ENCODE results near the gene BRME1. TPM values are rescaled to one million over a fixed set of nuclear protein-coding genes. Genes with fewer than 3 reads are reported as not detected.
A peak's percentile ranks its signal among the peaks of the same experiment; 100 is the strongest.
"Not testable (repeated sequence)": the region's sequence is repeated elsewhere in the genome, so short reads cannot be mapped to it uniquely, and the experiment has no call there.

The BRME1 gene
- total RNA-seq, 1 donor from 2014 or later: 2.0 TPM

DNA sequence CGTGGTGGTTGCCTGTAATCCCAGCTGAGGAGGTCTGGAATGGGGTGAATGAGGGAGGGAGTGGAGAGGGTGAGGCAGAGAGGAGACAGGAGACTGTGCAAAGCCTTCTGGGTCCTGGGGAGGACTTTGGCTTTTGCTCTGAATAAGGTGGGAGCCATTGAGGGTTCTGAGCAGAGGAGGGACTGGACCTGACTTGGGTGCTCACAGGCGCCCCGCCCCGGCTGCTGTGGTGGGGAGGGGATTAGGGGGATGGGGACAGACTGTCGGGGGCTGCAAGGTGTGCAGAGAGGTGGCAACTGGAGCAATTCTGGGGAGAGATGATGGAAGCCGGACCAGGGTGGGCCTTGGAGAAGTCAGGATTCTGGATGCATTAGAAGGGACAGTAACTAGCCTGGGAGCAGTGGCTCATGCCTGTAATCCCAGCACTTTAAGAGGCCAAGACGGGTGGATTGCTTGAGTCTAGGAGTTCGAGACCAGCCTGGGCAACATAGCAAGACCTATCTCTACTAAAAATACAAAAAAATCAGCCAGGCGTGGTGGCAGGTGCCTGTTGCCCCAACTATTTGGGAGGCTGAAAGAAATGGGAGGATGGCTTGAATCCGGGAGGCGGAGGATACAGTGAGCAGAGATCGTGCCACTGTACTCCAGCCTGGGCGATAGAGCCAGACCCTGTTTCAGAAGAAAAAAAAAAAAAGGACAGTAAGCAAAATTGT, 45.1 kb downstream of the BRME1 start:
- H3K9me3 ChIP-seq: no peaks in the 10 kb centered on the region
- peak overlapping the region; percentile 97 for H3K27ac ChIP-seq
- no peaks in the 10 kb centered on the region for H3K27me3 ChIP-seq (ENCODE audit: low read depth)
- ATAC-seq (no peak), DNase-seq (no peak)
- TF ChIP-seq CTCF (IDR thresholded peaks at IDR 0.05): no peak
- intact Hi-C loops (cut with DNase I): loop anchor here (10.0 kb wide), 1 partner anchor 76 kb away; no protein-coding TSS in a partner anchor
- peaks cover 34% of the 10 kb centered on the region for H3K4me1 ChIP-seq
- no peaks in the 10 kb centered on the region for H3K36me3 ChIP-seq
- peak overlapping the region; percentile 56 for H3K4me3 ChIP-seq

- no peak overlapping the region for H3K27ac ChIP-seq
- TF ChIP-seq CTCF (IDR thresholded peaks at IDR 0.05): no peak
- ATAC-seq (no peak), DNase-seq (no peak)
- H3K4me1 ChIP-seq: peaks cover 29% of the 10 kb centered on the region
- no peaks in the 10 kb centered on the region for H3K9me3 ChIP-seq
- intact Hi-C loops (cut with DNase I): no loop called here
- no peaks in the 10 kb centered on the region for H3K27me3 ChIP-seq (ENCODE audit: low read depth)
- H3K36me3 ChIP-seq: no peaks in the 10 kb centered on the region
- H3K4me3 ChIP-seq: no peak overlapping the region
Measured at GRCh38 chr19:13859361-13859880, 46.5 kb downstream of the BRME1 start.

DNA sequence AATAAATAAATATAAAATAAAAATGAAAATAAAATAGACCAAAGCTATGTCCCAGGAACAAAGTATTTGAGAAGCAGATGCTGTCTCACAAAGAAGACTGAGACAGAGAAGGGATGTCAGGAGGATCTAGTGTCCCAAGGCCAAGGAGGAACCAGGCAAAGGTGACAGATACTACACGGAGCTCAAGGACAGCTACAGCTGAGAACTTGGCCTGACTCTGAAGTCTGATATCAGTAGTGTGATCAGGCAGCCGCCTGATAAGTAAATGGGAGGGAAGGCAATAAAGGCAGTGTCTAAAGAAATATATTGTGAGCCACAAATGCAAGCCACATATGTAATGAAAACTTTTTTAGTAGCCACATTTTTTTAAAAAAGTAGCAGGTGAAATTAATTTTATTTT, 49.4 kb downstream of the BRME1 start:
- no peak overlapping the region for H3K4me3 ChIP-seq
- no peak overlapping the region for H3K27ac ChIP-seq
- H3K4me1 ChIP-seq: peaks cover 11% of the 10 kb centered on the region
- TF ChIP-seq CTCF (IDR thresholded peaks at IDR 0.05): no peak
- ATAC-seq (no peak), DNase-seq (no peak)
- H3K36me3 ChIP-seq: no peaks in the 10 kb centered on the region
- H3K27me3 ChIP-seq (ENCODE audit: low read depth): no peaks in the 10 kb centered on the region
- H3K9me3 ChIP-seq: no peaks in the 10 kb centered on the region
- intact Hi-C loops (cut with DNase I): no loop called here

GRCh38 chr19:13852171-13852707, 53.7 kb downstream of the BRME1 start:
- intact Hi-C loops (cut with DNase I); H3K36me3 ChIP-seq; H3K9me3 ChIP-seq; H3K27me3 ChIP-seq (ENCODE audit: low read depth); H3K4me3 ChIP-seq; ATAC-seq; DNase-seq: not testable (repeated sequence)
- H3K27ac ChIP-seq: peak overlapping the region; percentile 100
- H3K4me1 ChIP-seq: peaks cover 40% of the 10 kb centered on the region

DNA sequence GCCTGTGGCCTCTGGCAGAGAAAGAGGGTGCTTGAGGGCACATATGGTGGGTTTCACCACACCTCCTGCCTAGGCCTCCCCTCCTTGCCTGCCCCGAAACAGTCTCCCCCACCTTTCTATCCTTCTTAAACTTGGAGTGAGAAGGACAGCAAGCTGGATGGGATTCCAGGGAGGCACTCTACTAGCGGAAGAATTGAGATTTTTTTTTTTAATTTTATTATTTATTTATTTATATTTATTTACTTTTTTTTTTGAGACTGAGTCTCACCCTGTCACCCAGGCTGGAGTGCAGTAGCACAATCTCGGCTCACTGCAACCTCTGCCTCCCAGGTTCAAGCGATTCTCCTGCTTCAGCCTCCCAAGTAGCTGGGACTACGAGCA, 54.2 kb downstream of the BRME1 start:
- H3K4me3 ChIP-seq; H3K36me3 ChIP-seq; H3K27me3 ChIP-seq (ENCODE audit: low read depth); H3K9me3 ChIP-seq; ATAC-seq; intact Hi-C loops (cut with DNase I); DNase-seq: not testable (repeated sequence)
- Histone ChIP-seq H3K27ac (peak overlapping the region; percentile 100), H3K4me1 (peaks cover 45% of the 10 kb centered on the region)

DNA sequence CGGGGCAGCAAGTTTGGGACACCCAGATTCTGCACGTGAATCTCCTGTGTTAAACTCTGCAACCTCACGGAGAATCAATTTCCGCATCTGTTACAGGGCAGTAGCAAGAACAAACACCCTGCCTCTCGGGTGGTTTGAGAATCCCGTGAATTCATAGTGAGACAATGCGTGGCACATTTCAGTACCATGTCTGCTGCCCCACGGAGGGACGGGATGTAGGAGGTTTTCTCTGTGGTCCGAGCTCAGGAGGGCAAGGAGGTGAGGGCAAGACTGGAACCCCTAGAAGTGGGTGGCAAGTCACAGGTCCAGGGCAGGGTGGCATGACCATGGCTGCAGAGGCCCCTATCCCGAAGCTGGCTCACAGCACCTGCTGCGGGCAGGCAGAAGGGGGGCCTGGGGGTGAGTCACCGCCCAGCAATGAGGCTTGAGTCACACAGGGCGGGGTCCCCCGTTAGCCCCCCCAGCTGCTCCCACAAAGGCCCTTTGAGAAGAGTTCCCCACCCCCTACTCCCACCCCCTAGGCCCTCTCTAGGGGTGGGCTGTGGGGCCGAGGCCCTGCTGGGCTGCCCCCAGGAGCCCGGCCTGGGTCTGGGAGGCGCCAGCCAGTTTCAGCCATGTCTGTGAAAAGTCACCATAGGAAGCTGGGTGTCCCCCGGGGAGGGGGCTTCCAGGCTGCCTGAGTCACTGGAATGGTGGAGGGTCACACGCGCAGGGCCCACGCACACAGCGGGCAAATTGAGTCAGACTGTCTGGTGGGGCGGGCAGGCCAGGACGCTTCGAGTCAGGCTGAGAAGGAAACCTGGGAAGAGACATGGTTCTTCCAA, 54.8 kb downstream of the BRME1 start:
- H3K9me3 ChIP-seq: no peaks in the 10 kb centered on the region
- peaks cover 51% of the 10 kb centered on the region for H3K4me1 ChIP-seq
- H3K36me3 ChIP-seq: no peaks in the 10 kb centered on the region
- peak overlapping the region; percentile 100 for H3K27ac ChIP-seq
- ATAC-seq (peak; percentile 68 to 74), DNase-seq (peak; percentile 91)
- H3K4me3 ChIP-seq: peak overlapping the region; percentile 47
- intact Hi-C loops (cut with DNase I): no loop called here
- no peaks in the 10 kb centered on the region for H3K27me3 ChIP-seq (ENCODE audit: low read depth)
- no peak for TF ChIP-seq CTCF (IDR thresholded peaks at IDR 0.05)
